H1 (cell line): ENCODE measurements around the gene ENDOU. TPM values are rescaled to one million over a fixed set of nuclear protein-coding genes. Genes with fewer than 3 reads are reported as not detected.

Experiments used
- CTBP2 ChIP-seq: IDR thresholded peaks from 2 replicates; pipeline ENCODE4 v1.7.0; 2011; ENCODE audit warnings: borderline replicate concordance, mild to moderate bottlenecking, moderate library complexity, mixed read lengths, low read length; ENCODE audit not compliant: insufficient read depth, insufficient read length
- SUZ12 ChIP-seq: fragments of 200-600 bp; sonication (generic); IDR thresholded peaks from 2 replicates; pipeline ENCODE4 v1.6.1; 2012; ENCODE audit warnings: mild to moderate bottlenecking, inconsistent platforms, low read length, moderate library complexity, mixed read lengths
- YY1 ChIP-seq: IDR thresholded peaks from 2 replicates; pipeline ENCODE4 v1.6.1; 2011; ENCODE audit warnings: low read depth, mild to moderate bottlenecking, low read length
- polyA plus RNA-seq, 7 experiments: library from polyadenylated mRNA; depleted of rRNA in 3 of 7; stranded (reverse) in 5 of 7; unstranded in 2 of 7; fragments of >200 nt in 5 of 7; fragments of 200-250 nt in 2 of 7; gene quantifications; 1 replicate in 5 of 7; 2 replicates in 1 of 7; 4 replicates in 1 of 7; pipeline versions ENCODE4 v1.2.1 to v1.2.3, GENCODE V29; 2011 to 2013; ENCODE audit warnings: missing spikeins in 2 of 7, mixed read lengths in 2 of 7
- total RNA-seq: library from RNA; stranded (reverse); fragmentation: NEBNext Ultra II Directional; extraction: Animal tissue kit (Norgen Biotek cat#: 25700); gene quantifications from 2 replicates; pipeline ENCODE4 v1.2.1, GENCODE V29; 2021

ENDOU gene
- total and polyA plus RNA-seq, 2 of the 8 experiments (the other 6 are each of a cell fraction or from before 2014, with no cell fraction given) = not detected

DNA sequence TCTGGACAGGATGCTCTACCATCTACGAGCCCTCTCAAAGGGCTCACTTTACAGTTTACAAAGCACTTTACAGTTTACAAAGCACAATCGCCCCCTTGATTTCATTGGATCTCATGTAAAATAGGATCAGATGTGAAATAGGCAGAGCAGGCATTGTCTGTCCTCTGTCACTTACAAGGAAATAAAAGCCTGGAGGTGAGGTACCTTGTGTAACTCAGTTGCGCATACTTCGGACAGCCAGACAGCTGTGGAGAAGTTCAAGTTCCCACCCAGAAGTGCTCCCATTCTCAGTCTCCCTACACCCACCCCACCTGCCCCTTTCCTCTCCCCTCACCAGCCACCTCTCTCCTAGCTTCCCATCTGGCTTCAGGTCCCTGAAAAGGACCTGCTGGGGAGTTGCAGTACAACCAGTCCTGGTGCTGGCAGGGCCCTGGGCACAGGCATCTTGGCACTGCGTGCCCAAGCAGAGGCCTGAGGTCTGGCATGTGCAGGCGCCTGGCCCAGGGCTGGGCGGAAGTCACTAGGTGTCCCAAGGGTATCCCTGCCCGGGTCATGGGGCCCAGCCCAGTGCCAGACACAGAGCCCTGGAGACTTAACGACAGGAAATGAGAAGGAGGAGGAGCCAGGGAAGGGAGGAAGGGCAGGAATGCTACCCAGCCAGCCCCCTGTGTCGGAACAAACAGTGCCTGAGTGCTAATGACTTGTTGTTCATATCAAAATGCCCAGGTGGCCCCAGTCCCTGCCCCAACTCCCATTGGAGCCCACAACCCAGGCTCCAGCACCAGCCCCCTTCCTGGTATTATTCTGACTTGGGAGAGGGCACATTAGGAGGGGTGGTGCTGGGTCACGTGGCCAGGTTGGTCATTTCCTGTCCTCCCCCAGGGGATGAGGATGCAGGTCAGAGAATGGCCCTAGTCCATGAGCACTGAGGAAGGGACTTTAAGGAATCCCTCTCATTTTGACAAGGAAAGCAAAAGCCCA is 28.0 kb upstream of the ENDOU start (continued):
- TF ChIP-seq SUZ12 (no peak), YY1 (no peak), CTBP2 (no peak)
